ENCODE results near the gene EPB41L5.
"Not testable (repeated sequence)": the region's sequence is repeated elsewhere in the genome, so short reads cannot be mapped to it uniquely, and the experiment has no call there.

EPB41L5 gene

GRCh38 chr2:120104772-120105171 is 91.9 kb downstream of the EPB41L5 start:
- DNase-seq, result no peak

GRCh38 chr2:120105360-120105759 is 92.5 kb downstream of the EPB41L5 start:
- no peak for DNase-seq

GRCh38 chr2:120108049-120108448 is 95.2 kb downstream of the EPB41L5 start:
- no peak for DNase-seq

- no peak for DNase-seq
Observed at GRCh38 chr2:120108749-120109148, 95.9 kb downstream of the EPB41L5 start.

GRCh38 chr2:120109186-120110061 is 96.5 kb downstream of the EPB41L5 start:
- no peak for DNase-seq

GRCh38 chr2:120110062-120110362 is 97.1 kb downstream of the EPB41L5 start:
- DNase-seq, result no peak

GRCh38 chr2:120110507-120110906 is 97.6 kb downstream of the EPB41L5 start:
- no peak for DNase-seq

GRCh38 chr2:120111193-120111592 is 98.3 kb downstream of the EPB41L5 start:
- no peak for DNase-seq

GRCh38 chr2:120118018-120118417 is 105.1 kb downstream of the EPB41L5 start:
- DNase-seq, result no peak

- DNase-seq, result no peak
Observed at GRCh38 chr2:120118471-120118870, 105.6 kb downstream of the EPB41L5 start.

- DNase-seq, result not testable (repeated sequence)
Observed at GRCh38 chr2:120121337-120121736, 108.5 kb downstream of the EPB41L5 start.

GRCh38 chr2:120123090-120123489 is 110.2 kb downstream of the EPB41L5 start:
- no peak for DNase-seq

GRCh38 chr2:120125195-120125594 is 112.3 kb downstream of the EPB41L5 start:
- no peak for DNase-seq

GRCh38 chr2:120128216-120128615 is 115.3 kb downstream of the EPB41L5 start:
- DNase-seq, result no peak

GRCh38 chr2:120132190-120132589 is 119.3 kb downstream of the EPB41L5 start:
- DNase-seq, result no peak

GRCh38 chr2:120132691-120133090 is 119.8 kb downstream of the EPB41L5 start:
- DNase-seq, result no peak

- DNase-seq, result no peak
Observed at GRCh38 chr2:120133572-120134244, 120.8 kb downstream of the EPB41L5 start.

GRCh38 chr2:120134263-120134662 is 121.4 kb downstream of the EPB41L5 start:
- no peak for DNase-seq

GRCh38 chr2:120135013-120135412 is 122.1 kb downstream of the EPB41L5 start:
- DNase-seq, result not testable (repeated sequence)

- no peak for DNase-seq
Observed at GRCh38 chr2:120140866-120141265, 128.0 kb downstream of the EPB41L5 start.

GRCh38 chr2:120141300-120142069 is 128.6 kb downstream of the EPB41L5 start:
- DNase-seq, result no peak

GRCh38 chr2:120142528-120143219 is 129.8 kb downstream of the EPB41L5 start:
- no peak for DNase-seq

- no peak for DNase-seq
Observed at GRCh38 chr2:120148229-120148628, 135.4 kb downstream of the EPB41L5 start.

Measured in NCI-H2107 (cell line).